Stimulated activated CD4-positive, alpha-beta T cell treated with anti-CD3 and anti-CD28 coated beads, TNF-alpha, amount 100 ng/mL, for 48 hours (primary cell): Measurements from ENCODE around the gene FFAR4.

ENCODE experiments used
- DNase-seq, 3 donors: peaks; one replicate each; pipeline ENCODE4 v3.0.0-alpha.2; 2020; ENCODE audit warnings: low read depth in 3 of 3

Gene FFAR4

GRCh38 chr10:93572606-93573005 is 6.1 kb downstream of the FFAR4 start:
- no peak for DNase-seq

GRCh38 chr10:93573051-93573909 is 6.8 kb downstream of the FFAR4 start:
- no peak for DNase-seq

GRCh38 chr10:93573924-93574323 is 7.5 kb downstream of the FFAR4 start:
- DNase-seq, result no peak

GRCh38 chr10:93576888-93577287 is 10.4 kb downstream of the FFAR4 start:
- no peak for DNase-seq

- DNase-seq, result no peak
Measured at GRCh38 chr10:93577565-93577964, 11.1 kb downstream of the FFAR4 start.

- no peak for DNase-seq
Measured at GRCh38 chr10:93579089-93579488, 12.6 kb downstream of the FFAR4 start.

- DNase-seq, result no peak
Measured at GRCh38 chr10:93579985-93580711, 13.7 kb downstream of the FFAR4 start.

GRCh38 chr10:93580828-93581227 is 14.4 kb downstream of the FFAR4 start:
- no peak for DNase-seq

GRCh38 chr10:93584445-93584844 is 18.0 kb downstream of the FFAR4 start:
- no peak for DNase-seq

- no peak for DNase-seq
Measured at GRCh38 chr10:93589648-93590562, 23.4 kb downstream of the FFAR4 start.

GRCh38 chr10:93590638-93591037 is 24.2 kb downstream of the FFAR4 start:
- DNase-seq, result no peak

- DNase-seq, result no peak
Measured at GRCh38 chr10:93591065-93591808, 24.8 kb downstream of the FFAR4 start.

GRCh38 chr10:93593254-93593653 is 26.8 kb downstream of the FFAR4 start:
- no peak for DNase-seq

- DNase-seq, result no peak
Measured at GRCh38 chr10:93593749-93594148, 27.3 kb downstream of the FFAR4 start.

GRCh38 chr10:93594518-93594917 is 28.1 kb downstream of the FFAR4 start:
- no peak for DNase-seq

GRCh38 chr10:93595378-93596161 is 29.1 kb downstream of the FFAR4 start:
- DNase-seq, result no peak

GRCh38 chr10:93596539-93596938 is 30.1 kb downstream of the FFAR4 start:
- DNase-seq, result no peak

GRCh38 chr10:93597075-93597599 is 30.7 kb downstream of the FFAR4 start:
- no peak for DNase-seq

GRCh38 chr10:93598157-93598556 is 31.7 kb downstream of the FFAR4 start:
- no peak for DNase-seq

- DNase-seq, result no peak
Measured at GRCh38 chr10:93599335-93599734, 32.9 kb downstream of the FFAR4 start.
